ENCODE data around the gene NOCT.
A peak's percentile ranks its signal among the peaks of the same experiment; 100 is the strongest.
"Not testable (repeated sequence)": the region's sequence is repeated elsewhere in the genome, so short reads cannot be mapped to it uniquely, and the experiment has no call there.

NOCT gene

GRCh38 chr4:139048026-139048425 is 32.4 kb downstream of the NOCT start:
- DNase-seq (ENCODE audit: low read depth in 2 of 2) = no peak

- no peak for DNase-seq (ENCODE audit: low read depth in 2 of 2)
Measured at GRCh38 chr4:139050446-139050845, 34.9 kb downstream of the NOCT start.

- no peak for DNase-seq (ENCODE audit: low read depth in 2 of 2)
Measured at GRCh38 chr4:139053909-139054308, 38.3 kb downstream of the NOCT start.

GRCh38 chr4:139054791-139055505 is 39.4 kb downstream of the NOCT start:
- DNase-seq (ENCODE audit: low read depth in 2 of 2) = no peak

GRCh38 chr4:139059026-139059425 is 43.4 kb downstream of the NOCT start:
- DNase-seq (ENCODE audit: low read depth in 2 of 2) = not testable (repeated sequence)

GRCh38 chr4:139060591-139060990 is 45.0 kb downstream of the NOCT start:
- no peak for DNase-seq (ENCODE audit: low read depth in 2 of 2)

- no peak for DNase-seq (ENCODE audit: low read depth in 2 of 2)
Measured at GRCh38 chr4:139076016-139076744, 60.6 kb downstream of the NOCT start.

- no peak for DNase-seq (ENCODE audit: low read depth in 2 of 2)
Measured at GRCh38 chr4:139077567-139078355, 62.2 kb downstream of the NOCT start.

- DNase-seq (ENCODE audit: low read depth in 2 of 2) = no peak
Measured at GRCh38 chr4:139078926-139079325, 63.3 kb downstream of the NOCT start.

GRCh38 chr4:139082750-139083606 is 67.4 kb downstream of the NOCT start:
- peak; percentile 76 to 80 for DNase-seq (ENCODE audit: low read depth in 2 of 2)

- DNase-seq (ENCODE audit: low read depth in 2 of 2) = peak in 1 of 2 donors; percentile 42
Measured at GRCh38 chr4:139083607-139083955, 68.0 kb downstream of the NOCT start.

GRCh38 chr4:139083956-139084803 is 68.6 kb downstream of the NOCT start:
- peak; percentile 48 to 59 for DNase-seq (ENCODE audit: low read depth in 2 of 2)

- no peak for DNase-seq (ENCODE audit: low read depth in 2 of 2)
Measured at GRCh38 chr4:139084804-139085093, 69.2 kb downstream of the NOCT start.

GRCh38 chr4:139085141-139085540 is 69.6 kb downstream of the NOCT start:
- no peak for DNase-seq (ENCODE audit: low read depth in 2 of 2)

- no peak for DNase-seq (ENCODE audit: low read depth in 2 of 2)
Measured at GRCh38 chr4:139092271-139092670, 76.7 kb downstream of the NOCT start.
